Panc1 (cell line): Measurements from ENCODE around the gene FLACC1. TPM values are rescaled to one million over a fixed set of nuclear protein-coding genes. Genes with fewer than 3 reads are reported as not detected.

Experiments
- ATAC-seq: fragments of 200-7000 bp; cut with Tn5 transposase; 2 replicates; pipeline ENCODE4 v1.9.1; 2020; ENCODE audit warnings: mild to moderate bottlenecking, moderate library complexity
- BruUV-seq: library from RNA; stranded (reverse); fragments of 400-500 nt; replicated peaks from 2 replicates; lab custom pipeline; 2021; lab: Mats Ljungman, UMichigan
- CTCF ChIA-PET: fragments of 300-600 bp; sonication (Branson Sonifier 250); formaldehyde crosslinking; loops from one replicate; lab custom pipeline; 2022; ENCODE audit warnings: antibody characterized with exemption; lab: Charles Lee
- POLR2A ChIA-PET: fragments of 300-600 bp; sonication (Branson Sonifier 250); formaldehyde crosslinking; loops from one replicate; lab custom pipeline; 2022; ENCODE audit warnings: antibody characterized with exemption; lab: Charles Lee
- DNase-seq: peaks from one replicate; pipeline ENCODE4 v3.0.0-alpha.2; 2010; ENCODE audit warnings: low read depth, low spot score
- H3K27ac ChIP-seq: 2 replicates; pipeline ENCODE4 v1.5.1; 2011; ENCODE audit warnings: mild to moderate bottlenecking, low read length, inconsistent platforms
- H3K27me3 ChIP-seq: fragments of 200-500 bp; sonication (Bioruptor generic); 2 replicates; pipeline ENCODE4 v1.6.0; 2014; ENCODE audit warnings: low read length, inconsistent platforms; ENCODE audit not compliant: control insufficient read depth, insufficient read depth
- H3K36me3 ChIP-seq: fragments of 200-500 bp; sonication (Bioruptor generic); 2 replicates; pipeline ENCODE4 v1.5.1; 2014; ENCODE audit warnings: inconsistent platforms, mild to moderate bottlenecking, low read length, moderate library complexity; ENCODE audit not compliant: control insufficient read depth, insufficient read depth
- H3K4me1 ChIP-seq: 2 replicates; pipeline ENCODE4 v1.5.1; 2011; ENCODE audit warnings: inconsistent platforms, mild to moderate bottlenecking, low read length, moderate library complexity; ENCODE audit not compliant: control insufficient read depth, insufficient read depth
- H3K4me3 ChIP-seq, 2 experiments: 2 replicates each; pipeline ENCODE4 v1.5.1; 2011 to 2012; ENCODE audit warnings: low read depth in 2 of 2, low read length in 2 of 2, mild to moderate bottlenecking in 2 of 2, inconsistent platforms in 1 of 2, moderate library complexity in 1 of 2
- H3K9me3 ChIP-seq: fragments of 200-500 bp; sonication (Bioruptor generic); 2 replicates; pipeline ENCODE4 v1.5.1; 2014; ENCODE audit warnings: low read depth, mild to moderate bottlenecking, inconsistent platforms, low read length, moderate library complexity; ENCODE audit not compliant: control insufficient read depth, insufficient read depth
- CTCF ChIP-seq: fragments of 450-650 bp; IDR thresholded peaks from 2 replicates; pipeline ENCODE4 v1.5.1; 2017; ENCODE audit warnings: mild to moderate bottlenecking
- POLR2AphosphoS5 ChIP-seq: IDR thresholded peaks from 2 replicates; pipeline ENCODE4 v1.6.1; 2012; ENCODE audit warnings: mild to moderate bottlenecking, low read depth, low read length, moderate library complexity
- REST ChIP-seq, 2 experiments: IDR thresholded peaks; 2 replicates each; pipeline ENCODE4 v1.6.1; 2011 to 2012; ENCODE audit warnings: low read depth in 2 of 2, control low read depth in 1 of 2, low read length in 1 of 2, mild to moderate bottlenecking in 1 of 2, moderate library complexity in 1 of 2; ENCODE audit not compliant: insufficient read depth in 1 of 2
- SIN3A ChIP-seq: IDR thresholded peaks from 2 replicates; pipeline ENCODE4 v1.6.1; 2012; ENCODE audit warnings: low read depth, mild to moderate bottlenecking, low read length, moderate library complexity, borderline replicate concordance; ENCODE audit not compliant: insufficient read depth
- TCF7L2 ChIP-seq: IDR thresholded peaks from 2 replicates; pipeline ENCODE4 v1.6.1; 2011; ENCODE audit warnings: mild to moderate bottlenecking, low read depth, low read length, inconsistent platforms
- in situ Hi-C: cut with HindIII; loops from 2 replicates; pipeline ENCODE4 v1.10.0; 2016; ENCODE audit warnings: low sequenced_read_pairs, low pct_unique_long_range_greater_than_20kb
- intact Hi-C: fragments of 100-400 bp; cut with micrococcal nuclease; formaldehyde crosslinking; loops from one replicate; pipeline ENCODE4 v1.10.0; 2022; ENCODE audit not compliant: unreplicated experiment
- total RNA-seq: library from RNA; stranded (reverse); gene quantifications from one replicate; pipeline ENCODE4 v1.2.1, GENCODE V29; 2021; ENCODE audit not compliant: unreplicated experiment

Gene FLACC1
- total RNA-seq, 1 experiment from 2014 or later, result 0.39 TPM

GRCh38 chr2:201249889-201250288 is 107.3 kb downstream of the FLACC1 start:
- intact Hi-C loops, result no loop called here

GRCh38 chr2:201248288-201248844 is 108.8 kb downstream of the FLACC1 start:
- no peak for DNase-seq
- POLR2A ChIA-PET, result no interaction called here
- no TSS peak for BruUV-seq
- Histone ChIP-seq H3K27ac (no peak overlapping the region), H3K9me3 (no peaks in the 10 kb centered on the region), H3K4me3 (no peak overlapping the region), H3K27me3 (no peaks in the 10 kb centered on the region), H3K4me1 (no peaks in the 10 kb centered on the region), H3K36me3 (no peaks in the 10 kb centered on the region)
- no peak for ATAC-seq
- intact Hi-C loops (no loop called here), in situ Hi-C loops (no loop called here)
- TF ChIP-seq REST (IDR thresholded peaks at IDR 0.05; ENCODE audit: insufficient read depth in 1 of 2, low read depth in 2 of 2, low read length in 1 of 2) (no peak), POLR2AphosphoS5 (no peak), CTCF (no peak), TCF7L2 (no peak), SIN3A (no peak)
- CTCF ChIA-PET, result no interaction called here

More at GRCh38 chr2:201249889-201250288, 107.3 kb downstream of the FLACC1 start:
- no peaks in the 10 kb centered on the region for H3K36me3 ChIP-seq
- ChIA-PET POLR2A (no interaction called here), CTCF (interaction anchor here (0.5 kb wide), 1 partner anchor 396 kb away, joined by 3 read pairs; no protein-coding TSS in a partner anchor)
- in situ Hi-C loops, result no loop called here
- no peak overlapping the region for H3K27ac ChIP-seq
- DNase-seq (no peak), ATAC-seq (no peak)
- H3K4me1 ChIP-seq, result peaks cover 5% of the 10 kb centered on the region
- no peaks in the 10 kb centered on the region for H3K9me3 ChIP-seq
- BruUV-seq, result no TSS peak
- no peak overlapping the region for H3K4me3 ChIP-seq
- H3K27me3 ChIP-seq, result no peaks in the 10 kb centered on the region
- TF ChIP-seq SIN3A (no peak), CTCF (no peak), POLR2AphosphoS5 (no peak), REST (IDR thresholded peaks at IDR 0.05; ENCODE audit: insufficient read depth in 1 of 2, low read depth in 2 of 2, low read length in 1 of 2) (no peak), TCF7L2 (no peak)
